Ascending aorta (tissue), 2 donors: ENCODE measurements around the gene FOXL3. TPM values are rescaled to one million over a fixed set of nuclear protein-coding genes. Genes with fewer than 3 reads are reported as not detected.

Experiments
- DNase-seq, 2 donors: peaks; one replicate each; pipeline ENCODE4 v3.0.0-alpha.2; 2019; ENCODE audit warnings: low spot score in 2 of 2
- H3K27ac ChIP-seq, 2 donors: fragments of 200-600 bp; sonication (generic); one replicate each; pipeline ENCODE4 v1.5.1; 2016 to 2017; ENCODE audit warnings: mild to moderate bottlenecking in 1 of 2
- H3K27me3 ChIP-seq: fragments of 200-600 bp; sonication (generic); one replicate; pipeline ENCODE4 v1.5.1; 2017
- H3K36me3 ChIP-seq, 2 donors: fragments of 200-600 bp; sonication (generic); one replicate each; pipeline ENCODE4 v1.5.1; 2016
- H3K4me1 ChIP-seq, 2 donors: fragments of 200-600 bp; sonication (generic); one replicate each; pipeline ENCODE4 v1.5.1; 2016 to 2017; ENCODE audit warnings: mild to moderate bottlenecking in 1 of 2
- H3K4me3 ChIP-seq, 2 donors: fragments of 200-600 bp; sonication (generic); one replicate each; pipeline ENCODE4 v1.5.1; 2016 to 2017; ENCODE audit warnings: mild to moderate bottlenecking in 1 of 2
- H3K9me3 ChIP-seq, 2 donors: fragments of 200-600 bp; sonication (generic); one replicate each; pipeline ENCODE4 v1.5.1; 2016
- intact Hi-C: fragments of 100-400 bp; cut with DNase I; formaldehyde crosslinking; loops from one replicate; pipeline ENCODE4 v1.15.1; 2023
- total RNA-seq: library from RNA; depleted of rRNA; stranded (reverse); fragments of >200 nt; gene quantifications from one replicate; pipeline ENCODE4 v1.1.0, GENCODE V29; 2016
- TF ChIP-seq, protein P1 (sequence below), 3 experiments: fragments of 200-600 bp in 2 of 3; fragments of 450-650 bp in 1 of 3; sonication (generic) in 2 of 3; IDR thresholded peaks; one replicate each; pipeline ENCODE4 v1.5.1; 2016 to 2019; ENCODE audit warnings: antibody characterized with exemption in 3 of 3, mild to moderate bottlenecking in 1 of 3, moderate library complexity in 1 of 3

The FOXL3 gene
- total RNA-seq, 1 donor from 2014 or later, result not detected

DNA sequence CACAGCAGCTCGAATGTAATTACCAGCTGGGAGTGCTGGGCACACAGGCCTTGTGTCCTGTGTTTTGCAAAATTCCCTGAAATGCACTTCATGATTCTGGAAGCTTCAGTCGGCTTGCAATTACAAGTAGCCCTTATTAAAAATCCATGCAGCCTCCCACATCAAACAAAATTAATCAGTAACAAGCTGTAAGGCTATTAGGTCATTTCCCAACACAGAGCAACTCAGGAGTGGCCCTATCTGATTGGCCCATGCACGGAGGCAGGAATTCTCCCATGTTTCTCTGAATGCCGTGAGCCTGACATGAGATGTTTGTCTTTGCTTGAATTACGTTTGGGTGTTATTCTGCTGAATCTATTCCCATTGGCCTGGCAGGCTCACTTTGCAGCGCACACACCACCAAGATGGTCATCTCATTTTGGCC lies 36.9 kb downstream of the FOXL3 start:
- Histone ChIP-seq H3K9me3 (peaks cover 0 to 3% of the 10 kb centered on the region in 2 donors), H3K4me3 (no peak overlapping the region), H3K27me3 (no peaks in the 10 kb centered on the region), H3K36me3 (no peaks in the 10 kb centered on the region), H3K27ac (no peak overlapping the region), H3K4me1 (peaks cover 0 to 4% of the 10 kb centered on the region in 2 donors)
- TF ChIP-seq, protein P1, sequence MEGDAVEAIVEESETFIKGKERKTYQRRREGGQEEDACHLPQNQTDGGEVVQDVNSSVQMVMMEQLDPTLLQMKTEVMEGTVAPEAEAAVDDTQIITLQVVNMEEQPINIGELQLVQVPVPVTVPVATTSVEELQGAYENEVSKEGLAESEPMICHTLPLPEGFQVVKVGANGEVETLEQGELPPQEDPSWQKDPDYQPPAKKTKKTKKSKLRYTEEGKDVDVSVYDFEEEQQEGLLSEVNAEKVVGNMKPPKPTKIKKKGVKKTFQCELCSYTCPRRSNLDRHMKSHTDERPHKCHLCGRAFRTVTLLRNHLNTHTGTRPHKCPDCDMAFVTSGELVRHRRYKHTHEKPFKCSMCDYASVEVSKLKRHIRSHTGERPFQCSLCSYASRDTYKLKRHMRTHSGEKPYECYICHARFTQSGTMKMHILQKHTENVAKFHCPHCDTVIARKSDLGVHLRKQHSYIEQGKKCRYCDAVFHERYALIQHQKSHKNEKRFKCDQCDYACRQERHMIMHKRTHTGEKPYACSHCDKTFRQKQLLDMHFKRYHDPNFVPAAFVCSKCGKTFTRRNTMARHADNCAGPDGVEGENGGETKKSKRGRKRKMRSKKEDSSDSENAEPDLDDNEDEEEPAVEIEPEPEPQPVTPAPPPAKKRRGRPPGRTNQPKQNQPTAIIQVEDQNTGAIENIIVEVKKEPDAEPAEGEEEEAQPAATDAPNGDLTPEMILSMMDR (IDR thresholded peaks at IDR 0.05), result no peak
- no peak for DNase-seq
- intact Hi-C loops, result loop anchor here (10.0 kb wide), 1 partner anchor 548 kb away; the partner anchor contains the start of gene GET4

DNA sequence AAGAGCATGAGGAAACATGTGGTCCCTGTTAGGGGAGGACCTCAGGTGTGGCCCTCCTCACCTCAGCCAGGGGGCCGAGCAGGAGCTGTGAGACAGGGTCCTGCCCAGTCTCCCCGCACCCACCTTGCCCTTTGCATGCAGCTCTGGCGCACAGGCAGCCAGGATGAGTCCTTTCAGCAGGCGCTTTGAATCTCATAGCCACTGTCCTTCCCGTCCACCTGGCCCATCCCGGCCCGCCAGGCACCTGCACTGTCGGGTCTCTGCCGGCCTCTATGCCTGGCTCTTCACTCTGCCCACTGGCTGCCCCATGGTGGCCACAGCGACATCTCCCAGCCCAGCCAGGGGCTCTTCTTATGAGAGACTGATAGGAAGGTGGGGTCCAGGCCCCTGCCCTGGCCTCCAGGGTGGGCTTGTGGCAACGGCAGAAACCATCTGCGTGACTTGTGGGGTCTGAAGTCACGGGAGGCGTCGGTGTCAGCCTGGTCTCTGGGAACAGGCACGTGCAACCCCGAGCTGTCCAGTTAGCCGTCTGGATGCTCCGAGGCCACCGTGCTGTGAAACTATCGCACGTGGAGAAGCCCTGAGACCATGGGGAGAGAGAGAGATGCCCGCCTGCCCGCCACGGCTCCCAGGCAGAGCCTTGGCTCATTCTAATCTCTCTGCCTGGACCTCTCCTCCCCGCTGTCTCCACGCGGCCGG lies 37.4 kb downstream of the FOXL3 start:
- TF ChIP-seq, protein P1 (IDR thresholded peaks at IDR 0.05), result no peak
- intact Hi-C loops, result loop anchor here (10.0 kb wide), 1 partner anchor 547 kb away; the partner anchor contains the start of gene GET4
- no peaks in the 10 kb centered on the region for H3K36me3 ChIP-seq
- H3K27me3 ChIP-seq, result no peaks in the 10 kb centered on the region
- no peak for DNase-seq
- no peak overlapping the region for H3K4me3 ChIP-seq
- H3K9me3 ChIP-seq, result peaks cover 0 to 3% of the 10 kb centered on the region in 2 donors
- H3K4me1 ChIP-seq, result peaks cover 0 to 5% of the 10 kb centered on the region in 2 donors
- no peak overlapping the region for H3K27ac ChIP-seq

DNA sequence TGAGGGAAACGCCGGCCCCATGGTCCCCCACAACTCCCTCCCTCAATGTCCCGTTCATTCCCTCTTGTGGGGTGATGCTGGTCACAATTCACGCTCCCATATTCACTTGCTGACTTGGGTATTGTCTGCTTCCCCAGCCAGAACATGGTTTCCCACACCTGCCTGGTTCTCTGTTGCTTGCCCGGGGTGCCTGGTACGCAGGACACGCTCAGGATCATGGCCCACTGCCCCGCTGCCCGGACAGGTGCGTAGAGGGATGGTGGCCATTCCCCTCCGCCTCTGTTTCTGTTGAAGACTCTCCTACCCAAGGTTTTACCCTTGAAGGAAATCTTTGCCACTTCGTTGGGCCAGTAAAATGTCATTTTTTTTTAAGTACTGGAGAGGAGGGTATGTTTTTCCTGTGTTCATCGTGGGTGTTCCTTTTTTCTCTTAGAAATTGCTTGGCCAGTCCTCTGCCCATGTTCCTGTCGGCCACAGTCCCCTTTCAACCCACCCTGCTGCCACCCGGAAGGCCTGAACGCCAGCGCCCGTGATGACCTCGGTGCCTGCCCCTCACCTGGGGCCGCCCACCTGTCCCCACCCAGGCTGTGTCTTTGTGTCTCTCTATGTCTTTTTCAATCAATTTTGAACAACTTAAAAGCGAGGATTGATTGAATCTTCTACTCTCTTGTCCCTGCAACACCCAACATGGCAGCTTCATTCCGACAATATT lies 38.2 kb downstream of the FOXL3 start:
- H3K27me3 ChIP-seq, result no peaks in the 10 kb centered on the region
- no peaks in the 10 kb centered on the region for H3K36me3 ChIP-seq
- peaks cover 7 to 9% of the 10 kb centered on the region in 2 donors for H3K4me1 ChIP-seq
- no peak overlapping the region for H3K4me3 ChIP-seq
- DNase-seq, result no peak
- H3K27ac ChIP-seq, result no peak overlapping the region
- TF ChIP-seq, protein P1 (IDR thresholded peaks at IDR 0.05), result no peak
- H3K9me3 ChIP-seq, result peaks cover 0 to 3% of the 10 kb centered on the region in 2 donors
- intact Hi-C loops, result loop anchor here (10.0 kb wide), 1 partner anchor 547 kb away; the partner anchor contains the start of gene GET4

DNA sequence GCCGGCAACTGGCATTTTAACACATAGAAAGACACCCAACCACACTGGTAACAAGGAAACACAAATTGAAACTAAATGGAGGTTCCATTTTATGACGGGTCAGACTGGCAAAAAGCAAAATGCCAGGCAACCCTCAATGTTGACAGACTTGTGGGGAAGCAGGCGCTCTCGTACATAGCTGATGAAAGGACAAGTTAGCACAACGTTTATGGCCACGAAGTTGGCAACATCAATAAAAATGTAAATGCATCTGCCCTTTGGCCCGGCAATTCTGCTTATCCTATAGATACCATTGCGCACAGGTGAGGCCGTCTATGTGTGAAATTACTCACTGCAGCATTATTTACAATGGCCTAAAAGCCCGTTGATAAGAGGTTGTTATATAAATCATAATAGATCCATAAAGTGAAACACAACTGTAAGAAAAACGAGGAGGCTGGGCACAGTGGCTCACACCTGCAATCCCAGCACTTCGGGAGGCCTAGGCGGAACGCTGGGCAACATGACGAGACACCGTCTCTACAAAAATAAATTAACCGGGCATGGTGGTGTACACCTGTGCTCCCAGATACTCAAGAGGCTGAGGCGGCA lies 39.8 kb downstream of the FOXL3 start:
- intact Hi-C loops, result loop anchor here (5.0 to 10.0 kb wide), 2 partner anchors 183 to 545 kb away; partner anchors contain the start of gene GET4
- Histone ChIP-seq H3K27ac (no peak overlapping the region), H3K4me1 (peaks cover 10 to 13% of the 10 kb centered on the region in 2 donors), H3K9me3 (peaks cover 0 to 3% of the 10 kb centered on the region in 2 donors), H3K36me3 (no peaks in the 10 kb centered on the region), H3K4me3 (no peak overlapping the region), H3K27me3 (no peaks in the 10 kb centered on the region)
- no peak for DNase-seq
- TF ChIP-seq, protein P1 (IDR thresholded peaks at IDR 0.05), result no peak

DNA sequence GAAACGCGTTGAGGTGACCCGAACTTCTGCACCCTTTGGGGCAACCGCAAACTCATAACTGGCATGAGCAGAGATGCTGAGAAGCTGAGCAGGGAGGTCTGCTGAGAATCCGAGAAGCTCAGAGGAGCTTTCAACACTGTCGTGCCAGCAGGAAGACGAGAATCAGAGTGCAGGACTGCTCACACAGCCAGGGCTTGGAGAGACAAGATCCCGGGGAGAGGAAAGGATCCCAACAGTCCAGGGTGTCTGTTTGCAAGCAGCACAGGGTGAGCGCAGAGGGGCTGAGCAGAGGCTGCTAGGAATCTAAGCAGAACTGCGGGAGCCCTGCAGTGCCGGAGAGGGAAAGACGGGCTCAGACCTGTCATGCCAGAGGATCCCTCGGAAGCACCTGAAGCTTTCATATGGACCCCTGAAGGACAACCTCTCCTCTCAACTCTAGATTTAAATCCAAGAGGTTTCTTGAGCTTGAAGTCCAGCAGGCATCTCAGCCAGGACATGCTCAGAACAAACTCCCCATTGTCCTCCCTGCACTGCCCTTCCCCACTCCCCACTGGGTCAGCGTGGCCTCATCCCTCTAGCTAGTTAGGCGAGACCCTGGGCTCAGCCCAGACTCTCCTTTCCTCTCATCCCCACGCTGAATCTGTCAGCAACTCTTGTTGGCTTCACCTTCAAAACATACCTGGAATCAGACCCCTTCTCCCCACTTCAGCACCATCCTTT lies 40.7 kb downstream of the FOXL3 start:
- DNase-seq, result no peak
- no peak overlapping the region for H3K4me3 ChIP-seq
- intact Hi-C loops, result loop anchor here (5.0 kb wide), 1 partner anchor 182 kb away; no protein-coding TSS in a partner anchor
- H3K27me3 ChIP-seq, result no peaks in the 10 kb centered on the region
- H3K27ac ChIP-seq, result no peak overlapping the region
- H3K9me3 ChIP-seq, result peaks cover 0 to 3% of the 10 kb centered on the region in 2 donors
- peaks cover 10 to 13% of the 10 kb centered on the region in 2 donors for H3K4me1 ChIP-seq
- TF ChIP-seq, protein P1 (IDR thresholded peaks at IDR 0.05), result no peak
- no peaks in the 10 kb centered on the region for H3K36me3 ChIP-seq
